SK-N-SH treated with all-trans-retinoic acid at 6 μM for 48 hours (cell line): ENCODE measurements around the gene MRPS27.

Source experiments
- BACH2 ChIP-seq: fragments of 250-450 bp; sonication (Bioruptor Pico); IDR thresholded peaks from 2 replicates; pipeline ENCODE4 v1.9.0; 2021; ENCODE audit warnings: mild to moderate bottlenecking, borderline replicate concordance
- CSDC2 ChIP-seq: fragments of 250-450 bp; sonication (Bioruptor Pico); IDR thresholded peaks from 2 replicates; pipeline ENCODE4 v1.5.0; 2020; ENCODE audit warnings: mild to moderate bottlenecking, moderate library complexity
- ESRRG ChIP-seq: fragments of 250-450 bp; sonication (Bioruptor Pico); IDR thresholded peaks from 2 replicates; pipeline ENCODE4 v1.6.1; 2021; ENCODE audit warnings: mild to moderate bottlenecking
- GLIS3 ChIP-seq: fragments of 250-450 bp; sonication (Bioruptor Pico); IDR thresholded peaks from 2 replicates; pipeline ENCODE4 v1.5.0; 2020; ENCODE audit warnings: mild to moderate bottlenecking, moderate library complexity
- ISL1 ChIP-seq: fragments of 250-450 bp; sonication (Bioruptor Pico); IDR thresholded peaks from 2 replicates; pipeline ENCODE4 v2.1.2; 2022; ENCODE audit warnings: mild to moderate bottlenecking, moderate library complexity
- RARB ChIP-seq: fragments of 250-450 bp; sonication (Bioruptor Pico); IDR thresholded peaks from 2 replicates; pipeline ENCODE4 v1.8.0; 2021; ENCODE audit warnings: mild to moderate bottlenecking, moderate library complexity
- SNAI2 ChIP-seq: fragments of 250-450 bp; sonication (Bioruptor Pico); IDR thresholded peaks from 2 replicates; pipeline ENCODE4 v1.5.0; 2020; ENCODE audit warnings: mild to moderate bottlenecking, moderate library complexity
- ZFP30 ChIP-seq: fragments of 450-650 bp; formaldehyde crosslinking; IDR thresholded peaks from 2 replicates; pipeline ENCODE4 v1.5.0; 2022; ENCODE audit warnings: mild to moderate bottlenecking, moderate library complexity
- ZNF565 ChIP-seq: fragments of 450-650 bp; formaldehyde crosslinking; conservative IDR thresholded peaks from 2 replicates; pipeline ENCODE4 v1.5.0; 2020; ENCODE audit warnings: low read depth, mild to moderate bottlenecking, moderate library complexity
- ZNF70 ChIP-seq: fragments of 450-650 bp; formaldehyde crosslinking; IDR thresholded peaks from 2 replicates; pipeline ENCODE4 v1.5.0; 2020; ENCODE audit warnings: mild to moderate bottlenecking, moderate library complexity
- ZNF8 ChIP-seq: fragments of 450-650 bp; formaldehyde crosslinking; IDR thresholded peaks from 2 replicates; pipeline ENCODE4 v1.5.0; 2020; ENCODE audit warnings: mild to moderate bottlenecking, moderate library complexity
- TF ChIP-seq, protein P1 (sequence below): fragments of 250-450 bp; sonication (Bioruptor Pico); IDR thresholded peaks from 2 replicates; pipeline ENCODE4 v1.8.0; 2020; ENCODE audit warnings: mild to moderate bottlenecking, moderate library complexity, borderline replicate concordance
- TF ChIP-seq, protein P2 (sequence below): fragments of 250-450 bp; sonication (Bioruptor Pico); IDR thresholded peaks from 2 replicates; pipeline ENCODE4 v1.8.0; 2021; ENCODE audit warnings: low read depth, mild to moderate bottlenecking, moderate library complexity, borderline replicate concordance

DNA sequence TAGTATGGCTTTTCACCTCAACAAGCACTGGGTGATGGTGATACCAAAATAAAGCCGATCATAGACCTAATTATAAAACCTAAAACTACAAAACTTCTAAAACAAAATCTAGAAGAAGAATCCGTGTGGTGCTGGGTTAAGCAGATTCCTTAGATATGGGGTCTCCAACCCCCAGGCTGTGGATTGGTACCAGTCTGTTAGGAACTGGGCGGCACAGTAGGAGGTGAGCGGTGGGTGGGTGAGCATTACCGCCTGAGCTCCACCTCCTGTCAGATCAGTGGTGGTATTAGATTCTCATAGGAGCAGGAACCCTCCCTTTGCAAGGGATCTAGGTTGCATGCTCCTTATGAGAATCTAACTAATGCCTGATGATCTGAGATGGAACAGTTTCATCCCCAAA, 33.2 kb downstream of the MRPS27 start:
- TF ChIP-seq ZFP30 (CRISPR knock-in tag) = no peak
- no peak for TF ChIP-seq ZNF8 (CRISPR knock-in tag)
- no peak for TF ChIP-seq SNAI2 (CRISPR knock-in tag)
- TF ChIP-seq ISL1 (CRISPR knock-in tag) = no peak
- no peak for TF ChIP-seq ZNF565 (CRISPR knock-in tag)
- TF ChIP-seq BACH2 (CRISPR knock-in tag) = no peak
- TF ChIP-seq, protein P1, sequence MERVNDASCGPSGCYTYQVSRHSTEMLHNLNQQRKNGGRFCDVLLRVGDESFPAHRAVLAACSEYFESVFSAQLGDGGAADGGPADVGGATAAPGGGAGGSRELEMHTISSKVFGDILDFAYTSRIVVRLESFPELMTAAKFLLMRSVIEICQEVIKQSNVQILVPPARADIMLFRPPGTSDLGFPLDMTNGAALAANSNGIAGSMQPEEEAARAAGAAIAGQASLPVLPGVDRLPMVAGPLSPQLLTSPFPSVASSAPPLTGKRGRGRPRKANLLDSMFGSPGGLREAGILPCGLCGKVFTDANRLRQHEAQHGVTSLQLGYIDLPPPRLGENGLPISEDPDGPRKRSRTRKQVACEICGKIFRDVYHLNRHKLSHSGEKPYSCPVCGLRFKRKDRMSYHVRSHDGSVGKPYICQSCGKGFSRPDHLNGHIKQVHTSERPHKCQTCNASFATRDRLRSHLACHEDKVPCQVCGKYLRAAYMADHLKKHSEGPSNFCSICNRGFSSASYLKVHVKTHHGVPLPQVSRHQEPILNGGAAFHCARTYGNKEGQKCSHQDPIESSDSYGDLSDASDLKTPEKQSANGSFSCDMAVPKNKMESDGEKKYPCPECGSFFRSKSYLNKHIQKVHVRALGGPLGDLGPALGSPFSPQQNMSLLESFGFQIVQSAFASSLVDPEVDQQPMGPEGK = no peak
- no peak for TF ChIP-seq RARB (CRISPR knock-in tag)
- TF ChIP-seq ZNF70 (CRISPR knock-in tag) = no peak
- TF ChIP-seq CSDC2 (CRISPR knock-in tag) = no peak
- no peak for TF ChIP-seq GLIS3
- no peak for TF ChIP-seq ESRRG (CRISPR knock-in tag)
- TF ChIP-seq, protein P2, sequence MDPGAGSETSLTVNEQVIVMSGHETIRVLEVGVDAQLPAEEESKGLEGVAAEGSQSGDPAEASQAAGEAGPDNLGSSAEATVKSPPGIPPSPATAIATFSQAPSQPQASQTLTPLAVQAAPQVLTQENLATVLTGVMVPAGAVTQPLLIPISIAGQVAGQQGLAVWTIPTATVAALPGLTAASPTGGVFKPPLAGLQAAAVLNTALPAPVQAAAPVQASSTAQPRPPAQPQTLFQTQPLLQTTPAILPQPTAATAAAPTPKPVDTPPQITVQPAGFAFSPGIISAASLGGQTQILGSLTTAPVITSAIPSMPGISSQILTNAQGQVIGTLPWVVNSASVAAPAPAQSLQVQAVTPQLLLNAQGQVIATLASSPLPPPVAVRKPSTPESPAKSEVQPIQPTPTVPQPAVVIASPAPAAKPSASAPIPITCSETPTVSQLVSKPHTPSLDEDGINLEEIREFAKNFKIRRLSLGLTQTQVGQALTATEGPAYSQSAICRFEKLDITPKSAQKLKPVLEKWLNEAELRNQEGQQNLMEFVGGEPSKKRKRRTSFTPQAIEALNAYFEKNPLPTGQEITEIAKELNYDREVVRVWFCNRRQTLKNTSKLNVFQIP (CRISPR knock-in tag) = no peak
